A549 (cell line): ENCODE measurements around the gene HINT1. TPM values are rescaled to one million over a fixed set of nuclear protein-coding genes. Genes with fewer than 3 reads are reported as not detected.

ENCODE experiments used
- ATAC-seq, 2 experiments: fragments of 200-7000 bp in 1 of 2; fragments of >200 bp in 1 of 2; cut with Nextera tagmentation in 1 of 2; cut with Tn5 transposase in 1 of 2; 3 replicates each; pipeline versions ENCODE4 v1.8.0 to v1.9.1; 2018 to 2020; ENCODE audit warnings: mild to moderate bottlenecking in 1 of 2, moderate library complexity in 1 of 2
- CTCF ChIA-PET: fragments of 300-600 bp; sonication (Branson Sonifier 250); formaldehyde crosslinking; extraction: SDS; loops from one replicate; lab custom pipeline; 2021; ENCODE audit warnings: antibody characterized with exemption, inconsistent platforms; lab: Yijun Ruan, JAX
- POLR2A ChIA-PET: fragments of 350-600 bp; formaldehyde crosslinking; extraction: SDS; loops from one replicate; lab custom pipeline; 2021; ENCODE audit warnings: antibody characterized with exemption, inconsistent platforms; lab: Yijun Ruan, JAX
- DNase-seq, 2 experiments: peaks; one replicate each; pipeline versions ENCODE4 v3.0.0 to v3.0.0-alpha.2; 2011 to 2016; ENCODE audit warnings: low read depth in 1 of 2, low spot score in 1 of 2
- FAIRE-seq: peaks from 2 replicates; lab custom pipeline; 2011; peaks lifted over from hg19 to GRCh38; lab: Jason Lieb, UNC
- H3K27ac ChIP-seq, 2 experiments: fragments of >200 bp; sonication (Bioruptor Twin); formaldehyde crosslinking; 3 replicates each; pipeline ENCODE4 v1.5.1; 2016 to 2017
- H3K4me1 ChIP-seq: fragments of >200 bp; sonication (Bioruptor Twin); formaldehyde crosslinking; 3 replicates; pipeline ENCODE4 v1.6.1; 2016
- H3K4me2 ChIP-seq: fragments of >200 bp; sonication (Bioruptor Twin); formaldehyde crosslinking; 3 replicates; pipeline ENCODE4 v1.6.1; 2016
- H3K4me3 ChIP-seq: fragments of >200 bp; sonication (Bioruptor Twin); formaldehyde crosslinking; 3 replicates; pipeline ENCODE4 v1.5.1; 2016
- H3K9me3 ChIP-seq: fragments of >200 bp; sonication (Bioruptor Twin); formaldehyde crosslinking; 3 replicates; pipeline ENCODE4 v1.6.1; 2016
- CBX2 ChIP-seq: fragments of 200-600 bp; sonication (generic); IDR thresholded peaks from 2 replicates; pipeline ENCODE4 v1.6.1; 2016; ENCODE audit warnings: low read depth, mild to moderate bottlenecking, borderline replicate concordance
- CBX8 ChIP-seq: fragments of 200-600 bp; sonication (generic); IDR thresholded peaks from 2 replicates; pipeline ENCODE4 v1.6.1; 2016
- EHMT2 ChIP-seq: fragments of 200-600 bp; sonication (generic); IDR thresholded peaks from 2 replicates; pipeline ENCODE4 v1.6.1; 2016; ENCODE audit warnings: antibody characterized with exemption, low read depth, mild to moderate bottlenecking, moderate library complexity
- EP300 ChIP-seq, 2 experiments: fragments of >200 bp; sonication (Bioruptor Twin); formaldehyde crosslinking; IDR thresholded peaks; 2 replicates in 1 of 2; 3 replicates in 1 of 2; pipeline ENCODE4 v1.6.1; 2016 to 2017
- ESRRA ChIP-seq: fragments of 150-350 bp; IDR thresholded peaks from 2 replicates; pipeline ENCODE4 v1.6.1; 2014; ENCODE audit warnings: mild to moderate bottlenecking, low read length, borderline replicate concordance
- FOXS1 ChIP-seq: fragments of 250-450 bp; sonication (Bioruptor Pico); IDR thresholded peaks from 2 replicates; pipeline ENCODE4 v1.5.0; 2020; ENCODE audit warnings: mild to moderate bottlenecking, moderate library complexity
- HDAC2 ChIP-seq: fragments of 200-600 bp; sonication (generic); IDR thresholded peaks from 2 replicates; pipeline ENCODE4 v1.6.1; 2016
- HOXB5 ChIP-seq: fragments of 250-450 bp; sonication (Bioruptor Pico); IDR thresholded peaks from 2 replicates; pipeline ENCODE4 v1.5.0; 2020; ENCODE audit warnings: mild to moderate bottlenecking, moderate library complexity
- JUN ChIP-seq, 2 experiments: fragments of >200 bp; sonication (Bioruptor Twin); formaldehyde crosslinking; IDR thresholded peaks; 2 replicates in 1 of 2; 3 replicates in 1 of 2; pipeline ENCODE4 v1.6.1; 2016 to 2017
- MAZ ChIP-seq: fragments of 150-350 bp; IDR thresholded peaks from 2 replicates; pipeline ENCODE4 v1.6.1; 2014; ENCODE audit warnings: antibody characterized with exemption, low read depth, low read length, borderline replicate concordance
- NPAS2 ChIP-seq: fragments of 250-450 bp; sonication (Bioruptor Pico); IDR thresholded peaks from 2 replicates; pipeline ENCODE4 v1.8.0; 2022; ENCODE audit warnings: mild to moderate bottlenecking, moderate library complexity, borderline replicate concordance
- NR3C1 ChIP-seq: fragments of >200 bp; sonication (Bioruptor Twin); formaldehyde crosslinking; IDR thresholded peaks from 3 replicates; pipeline ENCODE4 v1.6.1; 2017
- POLR2A ChIP-seq: IDR thresholded peaks from 2 replicates; pipeline ENCODE4 v1.6.1; 2012; ENCODE audit warnings: mild to moderate bottlenecking, low read length
- RARB ChIP-seq: fragments of 250-450 bp; sonication (Bioruptor Pico); IDR thresholded peaks from 2 replicates; pipeline ENCODE4 v1.8.0; 2021; ENCODE audit warnings: mild to moderate bottlenecking, moderate library complexity
- RCOR1 ChIP-seq: fragments of 150-350 bp; IDR thresholded peaks from 2 replicates; pipeline ENCODE4 v1.6.1; 2014; ENCODE audit warnings: antibody characterized with exemption, low read length, low read depth
- SMC3 ChIP-seq: fragments of >200 bp; sonication (Bioruptor Twin); formaldehyde crosslinking; IDR thresholded peaks from 3 replicates; pipeline ENCODE4 v1.6.1; 2018; ENCODE audit warnings: inconsistent platforms
- TFCP2L1 ChIP-seq: fragments of 250-450 bp; sonication (Bioruptor Pico); IDR thresholded peaks from 2 replicates; pipeline ENCODE4 v1.5.0; 2021; ENCODE audit warnings: mild to moderate bottlenecking
- ZC3H11A ChIP-seq: fragments of 450-650 bp; IDR thresholded peaks from 2 replicates; pipeline ENCODE4 v1.6.1; 2014; ENCODE audit warnings: antibody characterized with exemption, mild to moderate bottlenecking
- WGBS: methylation state at CpG from one replicate; pipeline ENCODE4 v1.1.6; 2017; ENCODE audit errors: missing lambda C conversion rate; 5-methylcytosine and 5-hydroxymethylcytosine counted together
- polyA plus RNA-seq, 4 experiments: library from polyadenylated mRNA; depleted of rRNA in 3 of 4; stranded (reverse); fragments of >200 nt; fragmentation: RNase III in 1 of 4; extraction: RNeasy Plus Mini Kit Qiagen cat#74134 plus additional on column Dnase treatment in 1 of 4; gene quantifications; 2 replicates in 3 of 4; 3 replicates in 1 of 4; pipeline ENCODE4 v1.2.3, GENCODE V29; 2011 to 2017
- TF ChIP-seq, protein P1 (sequence below): fragments of 200-600 bp; sonication (generic); IDR thresholded peaks from 2 replicates; pipeline ENCODE4 v1.6.1; 2016; ENCODE audit warnings: antibody characterized with exemption, mild to moderate bottlenecking, moderate library complexity
- TF ChIP-seq, protein P2 (sequence below): fragments of 250-450 bp; sonication (Bioruptor Pico); IDR thresholded peaks from 2 replicates; pipeline ENCODE4 v1.5.0; 2021; ENCODE audit warnings: mild to moderate bottlenecking, moderate library complexity, borderline replicate concordance
- TF ChIP-seq, protein P3 (sequence below): IDR thresholded peaks from 2 replicates; pipeline ENCODE4 v1.6.1; 2012
- TF ChIP-seq, protein P4 (sequence below): fragments of >200 bp; sonication (Bioruptor Twin); formaldehyde crosslinking; IDR thresholded peaks from 3 replicates; pipeline ENCODE4 v1.5.1; 2016
- TF ChIP-seq, protein P5 (sequence below): IDR thresholded peaks from 2 replicates; pipeline ENCODE4 v1.6.1; 2012
- TF ChIP-seq, protein P6 (sequence below): fragments of >200 bp; sonication (Bioruptor Twin); formaldehyde crosslinking; IDR thresholded peaks from 2 replicates; pipeline ENCODE4 v1.6.1; 2016

The HINT1 gene
- polyA plus RNA-seq, 2 of the 4 experiments (the other 2 are of a cell fraction): 806 to 1,252 TPM

DNA sequence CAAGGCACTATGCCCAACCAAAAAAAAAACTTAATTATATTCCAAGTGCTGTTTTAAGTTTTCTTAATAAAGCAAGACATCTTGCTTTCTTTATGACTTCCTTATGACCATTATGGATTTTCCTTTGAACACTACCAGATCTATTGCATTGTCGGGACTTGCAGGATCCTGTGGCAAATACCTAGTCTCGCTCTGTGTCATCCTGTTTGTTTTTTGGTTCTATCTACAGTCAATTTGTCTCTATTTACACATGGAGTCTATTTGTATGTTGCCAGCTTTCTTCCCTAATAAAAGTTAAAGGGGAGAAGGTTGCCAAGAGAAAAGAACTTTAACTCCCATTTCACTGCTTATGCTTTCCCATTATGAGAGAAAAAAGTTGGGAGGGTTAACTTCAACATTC lies 4.9 kb downstream of the HINT1 start:
- POLR2A ChIA-PET: no interaction called here
- H3K9me3 ChIP-seq: no peaks in the 10 kb centered on the region
- ATAC-seq: no peak

DNA sequence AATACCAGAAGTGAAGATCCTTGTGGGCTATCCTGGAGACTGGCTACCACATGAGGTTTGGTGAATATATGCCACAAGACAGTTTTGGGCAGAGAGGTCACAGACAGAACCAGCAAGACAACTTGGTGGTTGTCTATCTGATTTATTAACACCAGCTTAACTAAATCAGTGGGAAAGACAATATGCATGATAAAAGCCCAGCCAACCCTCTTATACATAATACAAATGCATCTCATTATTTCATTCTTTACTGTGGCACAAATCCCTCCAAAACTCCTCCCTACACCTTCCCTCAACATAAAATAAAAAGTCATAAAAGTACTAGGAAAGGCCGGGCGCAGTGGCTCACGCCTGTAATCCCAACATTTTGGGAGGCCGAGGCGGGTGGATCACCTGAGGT lies 8.1 kb downstream of the HINT1 start:
- POLR2A ChIA-PET: no interaction called here
- Histone ChIP-seq H3K4me2 (no peak overlapping the region), H3K4me3 (no peak overlapping the region), H3K27ac (no peak overlapping the region), H3K9me3 (no peaks in the 10 kb centered on the region), H3K4me1 (peaks cover 5% of the 10 kb centered on the region; the same call in 1 of the 3 replicates)
- CTCF ChIA-PET: no interaction called here
- TF ChIP-seq CBX2 (no peak), JUN (IDR thresholded peaks at IDR 0.05) (no peak), NR3C1 (no peak), RCOR1 (no peak), ESRRA (no peak), RARB (CRISPR knock-in tag) (no peak), POLR2A (no peak), EHMT2 (no peak), TFCP2L1 (no peak), ZC3H11A (no peak)
- TF ChIP-seq, protein P1, sequence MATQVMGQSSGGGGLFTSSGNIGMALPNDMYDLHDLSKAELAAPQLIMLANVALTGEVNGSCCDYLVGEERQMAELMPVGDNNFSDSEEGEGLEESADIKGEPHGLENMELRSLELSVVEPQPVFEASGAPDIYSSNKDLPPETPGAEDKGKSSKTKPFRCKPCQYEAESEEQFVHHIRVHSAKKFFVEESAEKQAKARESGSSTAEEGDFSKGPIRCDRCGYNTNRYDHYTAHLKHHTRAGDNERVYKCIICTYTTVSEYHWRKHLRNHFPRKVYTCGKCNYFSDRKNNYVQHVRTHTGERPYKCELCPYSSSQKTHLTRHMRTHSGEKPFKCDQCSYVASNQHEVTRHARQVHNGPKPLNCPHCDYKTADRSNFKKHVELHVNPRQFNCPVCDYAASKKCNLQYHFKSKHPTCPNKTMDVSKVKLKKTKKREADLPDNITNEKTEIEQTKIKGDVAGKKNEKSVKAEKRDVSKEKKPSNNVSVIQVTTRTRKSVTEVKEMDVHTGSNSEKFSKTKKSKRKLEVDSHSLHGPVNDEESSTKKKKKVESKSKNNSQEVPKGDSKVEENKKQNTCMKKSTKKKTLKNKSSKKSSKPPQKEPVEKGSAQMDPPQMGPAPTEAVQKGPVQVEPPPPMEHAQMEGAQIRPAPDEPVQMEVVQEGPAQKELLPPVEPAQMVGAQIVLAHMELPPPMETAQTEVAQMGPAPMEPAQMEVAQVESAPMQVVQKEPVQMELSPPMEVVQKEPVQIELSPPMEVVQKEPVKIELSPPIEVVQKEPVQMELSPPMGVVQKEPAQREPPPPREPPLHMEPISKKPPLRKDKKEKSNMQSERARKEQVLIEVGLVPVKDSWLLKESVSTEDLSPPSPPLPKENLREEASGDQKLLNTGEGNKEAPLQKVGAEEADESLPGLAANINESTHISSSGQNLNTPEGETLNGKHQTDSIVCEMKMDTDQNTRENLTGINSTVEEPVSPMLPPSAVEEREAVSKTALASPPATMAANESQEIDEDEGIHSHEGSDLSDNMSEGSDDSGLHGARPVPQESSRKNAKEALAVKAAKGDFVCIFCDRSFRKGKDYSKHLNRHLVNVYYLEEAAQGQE: no peak
- FAIRE-seq (no peak), DNase-seq (no peak), ATAC-seq (no peak)
- WGBS: 96% methylated on average over 5 of the region's 5 CpGs

More for the DNA sequence above, 4.9 kb downstream of the HINT1 start:
- TF ChIP-seq HDAC2: no peak
- TF ChIP-seq CBX8: no peak
- TF ChIP-seq, protein P2, sequence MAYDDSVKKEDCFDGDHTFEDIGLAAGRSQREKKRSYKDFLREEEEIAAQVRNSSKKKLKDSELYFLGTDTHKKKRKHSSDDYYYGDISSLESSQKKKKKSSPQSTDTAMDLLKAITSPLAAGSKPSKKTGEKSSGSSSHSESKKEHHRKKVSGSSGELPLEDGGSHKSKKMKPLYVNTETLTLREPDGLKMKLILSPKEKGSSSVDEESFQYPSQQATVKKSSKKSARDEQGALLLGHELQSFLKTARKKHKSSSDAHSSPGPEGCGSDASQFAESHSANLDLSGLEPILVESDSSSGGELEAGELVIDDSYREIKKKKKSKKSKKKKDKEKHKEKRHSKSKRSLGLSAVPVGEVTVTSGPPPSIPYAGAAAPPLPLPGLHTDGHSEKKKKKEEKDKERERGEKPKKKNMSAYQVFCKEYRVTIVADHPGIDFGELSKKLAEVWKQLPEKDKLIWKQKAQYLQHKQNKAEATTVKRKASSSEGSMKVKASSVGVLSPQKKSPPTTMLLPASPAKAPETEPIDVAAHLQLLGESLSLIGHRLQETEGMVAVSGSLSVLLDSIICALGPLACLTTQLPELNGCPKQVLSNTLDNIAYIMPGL (CRISPR knock-in tag): no peak
- TF ChIP-seq HOXB5 (CRISPR knock-in tag): no peak
- TF ChIP-seq, protein P3, sequence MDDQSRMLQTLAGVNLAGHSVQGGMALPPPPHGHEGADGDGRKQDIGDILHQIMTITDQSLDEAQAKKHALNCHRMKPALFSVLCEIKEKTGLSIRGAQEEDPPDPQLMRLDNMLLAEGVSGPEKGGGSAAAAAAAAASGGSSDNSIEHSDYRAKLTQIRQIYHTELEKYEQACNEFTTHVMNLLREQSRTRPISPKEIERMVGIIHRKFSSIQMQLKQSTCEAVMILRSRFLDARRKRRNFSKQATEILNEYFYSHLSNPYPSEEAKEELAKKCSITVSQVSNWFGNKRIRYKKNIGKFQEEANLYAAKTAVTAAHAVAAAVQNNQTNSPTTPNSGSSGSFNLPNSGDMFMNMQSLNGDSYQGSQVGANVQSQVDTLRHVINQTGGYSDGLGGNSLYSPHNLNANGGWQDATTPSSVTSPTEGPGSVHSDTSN: no peak
- no peak for TF ChIP-seq FOXS1 (CRISPR knock-in tag)
- no peak for TF ChIP-seq EP300 (IDR thresholded peaks at IDR 0.05)
- no peak for TF ChIP-seq RARB (CRISPR knock-in tag)
- TF ChIP-seq, protein P4, sequence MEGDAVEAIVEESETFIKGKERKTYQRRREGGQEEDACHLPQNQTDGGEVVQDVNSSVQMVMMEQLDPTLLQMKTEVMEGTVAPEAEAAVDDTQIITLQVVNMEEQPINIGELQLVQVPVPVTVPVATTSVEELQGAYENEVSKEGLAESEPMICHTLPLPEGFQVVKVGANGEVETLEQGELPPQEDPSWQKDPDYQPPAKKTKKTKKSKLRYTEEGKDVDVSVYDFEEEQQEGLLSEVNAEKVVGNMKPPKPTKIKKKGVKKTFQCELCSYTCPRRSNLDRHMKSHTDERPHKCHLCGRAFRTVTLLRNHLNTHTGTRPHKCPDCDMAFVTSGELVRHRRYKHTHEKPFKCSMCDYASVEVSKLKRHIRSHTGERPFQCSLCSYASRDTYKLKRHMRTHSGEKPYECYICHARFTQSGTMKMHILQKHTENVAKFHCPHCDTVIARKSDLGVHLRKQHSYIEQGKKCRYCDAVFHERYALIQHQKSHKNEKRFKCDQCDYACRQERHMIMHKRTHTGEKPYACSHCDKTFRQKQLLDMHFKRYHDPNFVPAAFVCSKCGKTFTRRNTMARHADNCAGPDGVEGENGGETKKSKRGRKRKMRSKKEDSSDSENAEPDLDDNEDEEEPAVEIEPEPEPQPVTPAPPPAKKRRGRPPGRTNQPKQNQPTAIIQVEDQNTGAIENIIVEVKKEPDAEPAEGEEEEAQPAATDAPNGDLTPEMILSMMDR: no peak
- no peak for TF ChIP-seq JUN (IDR thresholded peaks at IDR 0.05)
- TF ChIP-seq, protein P5, sequence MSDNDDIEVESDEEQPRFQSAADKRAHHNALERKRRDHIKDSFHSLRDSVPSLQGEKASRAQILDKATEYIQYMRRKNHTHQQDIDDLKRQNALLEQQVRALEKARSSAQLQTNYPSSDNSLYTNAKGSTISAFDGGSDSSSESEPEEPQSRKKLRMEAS: no peak
- TF ChIP-seq NPAS2 (CRISPR knock-in tag): no peak
- no peak for TF ChIP-seq ZC3H11A
- no peak for TF ChIP-seq MAZ
- TF ChIP-seq SMC3: no peak
- TF ChIP-seq, protein P6, sequence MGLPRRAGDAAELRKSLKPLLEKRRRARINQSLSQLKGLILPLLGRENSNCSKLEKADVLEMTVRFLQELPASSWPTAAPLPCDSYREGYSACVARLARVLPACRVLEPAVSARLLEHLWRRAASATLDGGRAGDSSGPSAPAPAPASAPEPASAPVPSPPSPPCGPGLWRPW: no peak
- no peak overlapping the region for H3K27ac ChIP-seq
- peaks cover 14% of the 10 kb centered on the region; the same call in 2 of the 3 replicates for H3K4me1 ChIP-seq
- FAIRE-seq (no peak), DNase-seq (no peak)
- WGBS: 85% methylated on average over 2 of the region's 2 CpGs
- no peak overlapping the region for H3K4me3 ChIP-seq
- CTCF ChIA-PET: no interaction called here
- no peak overlapping the region for H3K4me2 ChIP-seq
